Heart left ventricle (tissue), 13 donors: ENCODE measurements around the gene CDKN2D.

Experiments used
- POLR2A ChIP-seq, 2 donors: fragments of 450-650 bp; IDR thresholded peaks; one replicate each; pipeline ENCODE4 v1.6.1; 2017; ENCODE audit warnings: antibody characterized with exemption in 2 of 2, mild to moderate bottlenecking in 2 of 2, moderate library complexity in 2 of 2
- TF ChIP-seq, protein P1 (sequence below), 12 donors: fragments of 200-600 bp; sonication (generic) in 4 of 12; IDR thresholded peaks; one replicate each; pipeline versions ENCODE4 v1.5.0 to v1.8.0; 2018 to 2022; ENCODE audit warnings: antibody characterized with exemption in 12 of 12, mild to moderate bottlenecking in 5 of 12
- donor health status: ischemic (EF 13 %, LVEDD 7.1; RV severe dilation, severe dysfunction).
- donor health status: DM: no; HTN: yes; CAD: no.
- donor health status: DM: no; HTN: no; CAD: no.
- donor health status: ischemic (EF 25% LVEDD 6.9; RV normal size, moderate dysfunction).
- donor health status: ischemic (EF 25% LVEDD 5.7; RV mildly dilated, moderate dysfunction).
- donor health status: ischemic (EF 35%, LVEDD 5.7; RV mildly dilated, moderate dysfunction).
- donor health status: nonischemic (EF 11% LVEDD 7.7; RV severe dilation, severe dysfunction).
- donor health status: DM: yes; HTN: yes; CAD: no.
- donor health status: PGD.
- donor health status: ischemic (EF 29% LVEDD 5.4; RV normal size, mild dysfunction).
- donor health status: nonischemic (EF 23%, LVEDD 6.1; RV moderate dilation, normal function).

DNA sequence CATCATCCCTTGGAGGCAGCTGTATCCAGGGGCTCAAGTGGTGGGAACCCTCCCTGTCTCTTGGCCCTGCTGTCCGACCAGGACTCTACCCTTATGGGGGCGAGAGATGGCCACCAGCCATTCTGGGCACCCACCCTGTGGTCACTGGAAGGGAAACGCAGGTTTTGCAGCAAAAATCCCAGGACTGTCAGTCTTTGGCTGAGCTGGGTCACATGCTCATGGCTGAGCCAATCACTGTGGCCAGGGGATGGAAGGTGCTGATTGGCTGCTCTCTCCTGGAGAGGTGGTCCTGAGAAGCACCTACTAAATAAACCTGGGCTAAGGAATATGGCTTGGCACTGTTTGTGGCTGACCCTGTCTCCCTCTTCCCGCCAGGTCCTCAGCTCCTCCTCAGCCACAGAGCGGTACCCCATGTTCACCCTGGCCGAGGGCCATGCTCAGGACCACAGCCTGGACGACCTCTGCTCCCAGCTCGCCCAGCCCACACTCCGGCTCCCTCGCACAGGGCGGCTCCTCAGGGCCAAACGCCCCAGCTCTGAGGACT, 16.2 kb downstream of the CDKN2D start:
- TF ChIP-seq, protein P1, sequence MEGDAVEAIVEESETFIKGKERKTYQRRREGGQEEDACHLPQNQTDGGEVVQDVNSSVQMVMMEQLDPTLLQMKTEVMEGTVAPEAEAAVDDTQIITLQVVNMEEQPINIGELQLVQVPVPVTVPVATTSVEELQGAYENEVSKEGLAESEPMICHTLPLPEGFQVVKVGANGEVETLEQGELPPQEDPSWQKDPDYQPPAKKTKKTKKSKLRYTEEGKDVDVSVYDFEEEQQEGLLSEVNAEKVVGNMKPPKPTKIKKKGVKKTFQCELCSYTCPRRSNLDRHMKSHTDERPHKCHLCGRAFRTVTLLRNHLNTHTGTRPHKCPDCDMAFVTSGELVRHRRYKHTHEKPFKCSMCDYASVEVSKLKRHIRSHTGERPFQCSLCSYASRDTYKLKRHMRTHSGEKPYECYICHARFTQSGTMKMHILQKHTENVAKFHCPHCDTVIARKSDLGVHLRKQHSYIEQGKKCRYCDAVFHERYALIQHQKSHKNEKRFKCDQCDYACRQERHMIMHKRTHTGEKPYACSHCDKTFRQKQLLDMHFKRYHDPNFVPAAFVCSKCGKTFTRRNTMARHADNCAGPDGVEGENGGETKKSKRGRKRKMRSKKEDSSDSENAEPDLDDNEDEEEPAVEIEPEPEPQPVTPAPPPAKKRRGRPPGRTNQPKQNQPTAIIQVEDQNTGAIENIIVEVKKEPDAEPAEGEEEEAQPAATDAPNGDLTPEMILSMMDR (IDR thresholded peaks at IDR 0.05): no peak
- no peak for TF ChIP-seq POLR2A (IDR thresholded peaks at IDR 0.05)
